KMS-11 (cell line): ENCODE measurements around the gene HSD11B1L.

Source experiments
- H2AFZ ChIP-seq: fragments of 200-600 bp; sonication (generic); 2 replicates; pipeline ENCODE4 v1.6.1; 2016; ENCODE audit warnings: antibody characterized with exemption, mixed run types, low read depth
- H3K27ac ChIP-seq: fragments of 200-600 bp; sonication (generic); 2 replicates; pipeline ENCODE4 v1.6.1; 2016; ENCODE audit warnings: mild to moderate bottlenecking, mixed run types
- H3K27me3 ChIP-seq: fragments of 200-600 bp; sonication (generic); 2 replicates; pipeline ENCODE4 v1.6.1; 2017; ENCODE audit warnings: mild to moderate bottlenecking, low read depth, mixed run types, moderate library complexity; ENCODE audit not compliant: insufficient read depth
- H3K36me3 ChIP-seq: fragments of 200-600 bp; sonication (generic); 2 replicates; pipeline ENCODE4 v1.6.1; 2017; ENCODE audit warnings: mild to moderate bottlenecking, mixed run types; ENCODE audit not compliant: insufficient read depth
- H3K4me1 ChIP-seq: fragments of 200-600 bp; sonication (generic); 2 replicates; pipeline ENCODE4 v1.6.1; 2016; ENCODE audit warnings: mild to moderate bottlenecking, low read depth, mixed run types; ENCODE audit not compliant: poor library complexity, severe bottlenecking
- H3K4me2 ChIP-seq: fragments of 200-600 bp; sonication (generic); 2 replicates; pipeline ENCODE4 v1.7.0; 2016; ENCODE audit warnings: mild to moderate bottlenecking, mixed run types
- H3K4me3 ChIP-seq: fragments of 200-600 bp; sonication (generic); IDR thresholded peaks from 2 replicates; pipeline ENCODE4 v1.6.1; 2017; ENCODE audit warnings: low read depth, low read length, mixed read lengths; ENCODE audit not compliant: insufficient read depth
- H3K79me2 ChIP-seq: fragments of 200-600 bp; sonication (generic); 2 replicates; pipeline ENCODE4 v1.6.1; 2016; ENCODE audit warnings: low read depth, mixed run types; ENCODE audit not compliant: insufficient read depth
- H3K9ac ChIP-seq: fragments of 200-600 bp; sonication (generic); 2 replicates; pipeline ENCODE4 v1.6.1; 2016; ENCODE audit warnings: mild to moderate bottlenecking, mixed run types
- H4K20me1 ChIP-seq: fragments of 200-600 bp; sonication (generic); 2 replicates; pipeline ENCODE4 v1.6.1; 2016; ENCODE audit warnings: mild to moderate bottlenecking, mixed run types; ENCODE audit not compliant: insufficient read depth
- TF ChIP-seq, protein P1 (sequence below): fragments of 200-600 bp; sonication (generic); conservative IDR thresholded peaks from 2 replicates; pipeline ENCODE4 v1.6.1; 2017; ENCODE audit warnings: low read depth, mild to moderate bottlenecking, antibody characterized with exemption, low read length, moderate library complexity, mixed read lengths

The HSD11B1L gene

DNA sequence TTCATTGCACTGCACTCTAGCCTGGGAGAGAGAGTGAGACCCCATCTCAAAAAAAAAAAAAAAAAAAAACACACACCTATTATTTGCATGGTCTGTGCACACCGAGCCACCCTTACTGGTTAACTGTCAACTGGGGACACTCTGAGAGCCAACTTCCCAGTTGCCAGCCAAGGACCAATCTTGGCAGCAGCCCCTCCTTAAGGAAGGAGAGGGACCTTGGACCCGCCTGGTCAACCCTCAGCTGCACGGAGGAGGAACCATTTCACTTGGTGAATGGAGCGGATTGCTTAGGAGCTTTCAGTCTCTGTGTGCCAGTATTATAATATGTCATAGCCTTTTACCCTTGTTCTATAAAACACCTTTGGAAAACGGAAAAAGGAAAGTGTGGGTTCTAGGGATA lies 25.4 kb upstream of the HSD11B1L start:
- Histone ChIP-seq H3K36me3 (peaks cover 14% of the 10 kb centered on the region; the same call in 1 of the 2 replicates), H3K79me2 (no peaks in the 10 kb centered on the region), H4K20me1 (no peaks in the 10 kb centered on the region), H3K27ac (no peak overlapping the region), H3K4me1 (no peaks in the 10 kb centered on the region), H2AFZ (no peak overlapping the region), H3K4me2 (no peak overlapping the region), H3K27me3 (no peaks in the 10 kb centered on the region), H3K4me3 (no peak overlapping the region), H3K9ac (no peak overlapping the region)
- TF ChIP-seq, protein P1, sequence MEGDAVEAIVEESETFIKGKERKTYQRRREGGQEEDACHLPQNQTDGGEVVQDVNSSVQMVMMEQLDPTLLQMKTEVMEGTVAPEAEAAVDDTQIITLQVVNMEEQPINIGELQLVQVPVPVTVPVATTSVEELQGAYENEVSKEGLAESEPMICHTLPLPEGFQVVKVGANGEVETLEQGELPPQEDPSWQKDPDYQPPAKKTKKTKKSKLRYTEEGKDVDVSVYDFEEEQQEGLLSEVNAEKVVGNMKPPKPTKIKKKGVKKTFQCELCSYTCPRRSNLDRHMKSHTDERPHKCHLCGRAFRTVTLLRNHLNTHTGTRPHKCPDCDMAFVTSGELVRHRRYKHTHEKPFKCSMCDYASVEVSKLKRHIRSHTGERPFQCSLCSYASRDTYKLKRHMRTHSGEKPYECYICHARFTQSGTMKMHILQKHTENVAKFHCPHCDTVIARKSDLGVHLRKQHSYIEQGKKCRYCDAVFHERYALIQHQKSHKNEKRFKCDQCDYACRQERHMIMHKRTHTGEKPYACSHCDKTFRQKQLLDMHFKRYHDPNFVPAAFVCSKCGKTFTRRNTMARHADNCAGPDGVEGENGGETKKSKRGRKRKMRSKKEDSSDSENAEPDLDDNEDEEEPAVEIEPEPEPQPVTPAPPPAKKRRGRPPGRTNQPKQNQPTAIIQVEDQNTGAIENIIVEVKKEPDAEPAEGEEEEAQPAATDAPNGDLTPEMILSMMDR, result no peak

DNA sequence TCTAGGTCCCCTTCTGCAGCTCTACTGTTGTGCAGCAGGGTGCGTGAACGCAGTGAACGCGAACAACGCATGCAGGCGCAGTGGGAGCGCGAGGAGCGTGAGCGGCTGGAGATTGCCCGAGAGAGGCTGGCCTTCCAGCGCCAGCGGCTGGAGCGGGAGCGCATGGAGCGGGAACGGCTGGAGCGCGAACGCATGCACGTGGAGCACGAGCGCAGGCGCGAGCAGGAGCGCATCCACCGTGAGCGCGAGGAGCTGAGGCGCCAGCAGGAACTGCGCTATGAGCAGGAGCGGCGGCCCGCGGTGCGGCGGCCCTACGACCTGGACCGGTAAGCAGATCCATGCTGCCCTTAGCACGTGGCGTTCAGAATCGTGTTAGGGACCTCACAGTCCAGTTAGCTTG lies 19.3 kb upstream of the HSD11B1L start:
- Histone ChIP-seq H3K4me2 (no peak overlapping the region), H3K9ac (no peak overlapping the region), H3K27me3 (no peaks in the 10 kb centered on the region), H2AFZ (no peak overlapping the region), H3K36me3 (no peaks in the 10 kb centered on the region), H3K4me1 (peaks cover 8% of the 10 kb centered on the region), H4K20me1 (no peaks in the 10 kb centered on the region), H3K27ac (no peak overlapping the region), H3K4me3 (no peak overlapping the region), H3K79me2 (no peaks in the 10 kb centered on the region)
- TF ChIP-seq, protein P1, result no peak

DNA sequence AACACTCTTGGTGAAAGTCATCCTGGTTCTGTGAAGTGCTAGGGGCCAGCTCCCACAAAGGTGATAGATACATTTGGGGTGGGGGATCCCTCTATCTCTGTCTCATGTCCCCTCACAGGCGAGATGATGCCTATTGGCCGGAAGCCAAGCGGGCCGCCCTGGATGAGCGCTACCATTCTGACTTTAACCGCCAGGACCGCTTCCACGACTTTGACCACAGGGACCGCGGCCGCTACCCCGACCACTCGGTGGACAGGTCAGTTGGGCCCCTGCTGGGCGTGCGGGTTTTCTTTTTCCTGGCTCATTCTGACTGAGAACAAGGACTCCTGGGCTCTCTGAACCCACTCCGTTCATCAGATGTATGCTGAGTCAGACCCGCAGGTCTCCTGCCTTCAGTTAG lies 16.9 kb upstream of the HSD11B1L start:
- Histone ChIP-seq H3K79me2 (no peaks in the 10 kb centered on the region), H3K4me1 (peaks cover 8% of the 10 kb centered on the region), H2AFZ (no peak overlapping the region), H4K20me1 (no peaks in the 10 kb centered on the region), H3K4me3 (no peak overlapping the region), H3K36me3 (no peaks in the 10 kb centered on the region), H3K9ac (no peak overlapping the region), H3K27ac (no peak overlapping the region), H3K27me3 (no peaks in the 10 kb centered on the region), H3K4me2 (no peak overlapping the region)
- TF ChIP-seq, protein P1, result no peak

DNA sequence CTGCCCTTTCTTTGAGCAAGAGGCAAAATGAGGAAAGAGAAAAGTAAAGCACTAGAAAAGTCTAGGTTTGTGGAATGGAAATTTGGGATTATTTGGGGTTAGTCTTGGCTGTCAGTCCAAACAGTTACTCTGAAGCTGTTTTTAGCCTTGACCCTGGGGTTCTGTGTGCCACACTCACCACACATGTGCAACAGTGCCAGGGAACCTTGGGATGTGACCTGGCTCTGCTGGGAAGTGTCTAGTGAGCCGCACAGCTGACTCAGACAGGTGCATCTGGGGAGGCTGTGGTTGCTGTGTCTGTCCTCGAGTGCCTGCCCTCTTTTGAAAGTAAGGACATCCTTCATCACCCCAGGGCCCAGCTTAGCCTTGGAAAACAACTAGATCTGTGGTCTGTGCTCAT lies 16.3 kb upstream of the HSD11B1L start:
- Histone ChIP-seq H3K4me1 (peaks cover 8% of the 10 kb centered on the region), H4K20me1 (no peaks in the 10 kb centered on the region), H3K9ac (no peak overlapping the region), H3K4me3 (no peak overlapping the region), H3K36me3 (no peaks in the 10 kb centered on the region), H3K4me2 (no peak overlapping the region), H3K79me2 (no peaks in the 10 kb centered on the region), H2AFZ (no peak overlapping the region), H3K27me3 (no peaks in the 10 kb centered on the region), H3K27ac (no peak overlapping the region)
- TF ChIP-seq, protein P1, result no peak
